ENCODE data around the gene NHSL2. TPM values are rescaled to one million over a fixed set of nuclear protein-coding genes. Genes with fewer than 3 reads are reported as not detected.

NHSL2 gene
- total and polyA plus RNA-seq, 4 experiments from 2014 or later, result 8.1 to 27.2 (median 10.6) TPM

DNA sequence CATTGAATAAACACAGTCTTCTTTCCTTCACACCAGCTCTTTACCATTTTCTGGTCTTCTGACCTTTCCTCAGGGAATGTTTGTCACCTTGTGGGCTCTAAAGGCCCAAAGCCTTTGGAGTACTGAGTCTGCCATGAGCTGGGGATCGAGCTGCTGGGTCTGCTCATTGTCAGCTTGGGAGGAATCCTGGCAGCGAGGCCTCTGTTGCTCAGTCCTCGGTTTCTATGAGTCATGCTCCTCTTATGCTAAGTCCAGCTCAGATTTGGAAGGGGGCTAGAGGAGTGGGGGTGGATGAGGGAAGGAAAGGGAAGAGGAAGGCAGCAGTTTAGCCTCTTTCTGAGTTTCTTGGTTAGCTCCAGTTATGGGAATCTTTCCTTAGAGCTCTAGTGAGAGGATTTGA, 31.1 kb downstream of the NHSL2 start:
- Histone ChIP-seq H3K4me3 (ENCODE audit: low read length in 2 of 2) (no peak overlapping the region), H3K36me3 (ENCODE audit: insufficient read depth, low read length) (no peaks in the 10 kb centered on the region), H3K27me3 (ENCODE audit: insufficient read depth, low read length) (no peaks in the 10 kb centered on the region), H3K27ac (ENCODE audit: low read depth, low read length) (no peak overlapping the region), H3K9me3 (ENCODE audit: control insufficient read depth in 1 of 2, low read length in 2 of 2) (no peaks in the 10 kb centered on the region), H3K4me1 (ENCODE audit: insufficient read depth, low read length) (no peaks in the 10 kb centered on the region)
- CTCF ChIA-PET (ENCODE audit: partially characterized antibody), result no interaction called here
- Mint-ChIP-seq H3K4me1 (no peaks in the 10 kb centered on the region), H3K36me3 (no peaks in the 10 kb centered on the region), H3K27ac (no peak overlapping the region), H3K27me3 (peaks cover 0 to 3% of the 10 kb centered on the region in 2 donors), H3K4me3 (no peak overlapping the region), H3K9me3 (no peaks in the 10 kb centered on the region)
- DNase-seq, result no peak
- intact Hi-C loops (cut with micrococcal nuclease), result no loop called here
- POLR2A ChIA-PET (ENCODE audit: partially characterized antibody), result no interaction called here

DNA sequence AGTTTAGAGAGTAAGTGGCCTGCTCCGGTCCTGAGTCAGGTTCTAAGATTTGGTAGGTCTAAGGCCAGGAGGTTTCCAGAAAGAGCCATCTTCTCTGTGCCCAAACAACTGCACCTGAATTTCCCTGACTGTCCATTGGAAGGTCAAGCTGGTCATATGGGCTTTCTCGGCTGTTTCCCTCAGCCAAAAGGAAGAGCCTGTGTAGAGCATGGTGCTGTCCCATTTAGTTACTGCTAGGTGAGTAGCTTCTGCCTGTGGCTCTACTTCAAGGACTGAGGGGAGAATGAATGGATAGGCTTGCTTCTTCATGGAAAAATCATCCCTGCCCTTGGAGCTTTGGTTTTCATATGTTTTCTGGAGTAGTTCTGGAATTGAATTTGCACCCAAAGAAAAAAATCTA, 33.7 kb downstream of the NHSL2 start:
- DNase-seq, result no peak
- POLR2A ChIA-PET (ENCODE audit: partially characterized antibody), result no interaction called here
- H3K27me3 Mint-ChIP-seq, result peaks cover 5 to 6% of the 10 kb centered on the region in 2 donors
- H3K36me3 Mint-ChIP-seq, result no peaks in the 10 kb centered on the region
- no peaks in the 10 kb centered on the region for H3K36me3 ChIP-seq (ENCODE audit: insufficient read depth, low read length)
- intact Hi-C loops (cut with micrococcal nuclease), result no loop called here
- no peak overlapping the region for H3K4me3 ChIP-seq (ENCODE audit: low read length in 2 of 2)
- H3K9me3 ChIP-seq (ENCODE audit: control insufficient read depth in 1 of 2, low read length in 2 of 2), result no peaks in the 10 kb centered on the region
- no peaks in the 10 kb centered on the region for H3K9me3 Mint-ChIP-seq
- H3K4me1 ChIP-seq (ENCODE audit: insufficient read depth, low read length), result no peaks in the 10 kb centered on the region
- CTCF ChIA-PET (ENCODE audit: partially characterized antibody), result no interaction called here
- no peak overlapping the region for H3K27ac Mint-ChIP-seq
- H3K4me3 Mint-ChIP-seq, result no peak overlapping the region
- no peaks in the 10 kb centered on the region for H3K4me1 Mint-ChIP-seq
- no peaks in the 10 kb centered on the region for H3K27me3 ChIP-seq (ENCODE audit: insufficient read depth, low read length)
- no peak overlapping the region for H3K27ac ChIP-seq (ENCODE audit: low read depth, low read length)

DNA sequence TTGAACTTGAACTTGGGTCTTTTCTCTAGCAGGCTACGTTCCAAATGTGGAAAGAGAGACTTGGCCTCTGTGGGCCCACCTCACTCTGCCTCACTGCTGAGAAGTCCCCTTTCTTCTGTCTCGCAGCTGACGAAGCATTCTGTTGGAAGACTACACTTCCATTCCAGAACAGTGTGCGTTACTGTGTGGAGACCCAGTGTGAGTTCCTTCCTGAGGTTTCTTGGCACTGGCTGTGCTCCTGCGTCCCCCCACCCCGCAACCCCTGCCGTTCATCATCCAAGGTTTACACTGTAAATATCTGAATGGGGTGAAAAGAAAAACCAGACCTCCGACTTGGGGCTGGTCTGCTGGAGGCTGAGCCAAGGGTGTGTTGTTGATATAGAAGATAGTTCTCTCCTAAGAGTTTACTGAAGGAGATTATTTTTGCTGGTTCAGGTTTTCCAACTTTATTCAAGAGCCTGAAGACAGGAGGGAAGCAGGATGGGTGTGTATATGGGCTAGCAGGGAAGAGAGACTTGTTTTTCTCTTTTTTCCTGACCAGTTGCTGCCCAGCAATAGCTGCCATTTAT, 34.7 kb downstream of the NHSL2 start:
- Histone ChIP-seq H3K27ac (ENCODE audit: low read depth, low read length) (no peak overlapping the region), H3K9me3 (ENCODE audit: control insufficient read depth in 1 of 2, low read length in 2 of 2) (no peaks in the 10 kb centered on the region), H3K4me3 (ENCODE audit: low read length in 2 of 2) (no peak overlapping the region), H3K27me3 (ENCODE audit: insufficient read depth, low read length) (no peaks in the 10 kb centered on the region), H3K4me1 (ENCODE audit: insufficient read depth, low read length) (no peaks in the 10 kb centered on the region), H3K36me3 (ENCODE audit: insufficient read depth, low read length) (no peaks in the 10 kb centered on the region)
- intact Hi-C loops (cut with micrococcal nuclease), result no loop called here
- Mint-ChIP-seq H3K36me3 (no peaks in the 10 kb centered on the region), H3K27ac (no peak overlapping the region), H3K27me3 (peaks cover 6 to 7% of the 10 kb centered on the region in 2 donors), H3K4me3 (no peak overlapping the region), H3K9me3 (no peaks in the 10 kb centered on the region), H3K4me1 (no peaks in the 10 kb centered on the region)
- ChIA-PET CTCF (ENCODE audit: partially characterized antibody) (no interaction called here), POLR2A (ENCODE audit: partially characterized antibody) (no interaction called here)
- DNase-seq, result no peak

DNA sequence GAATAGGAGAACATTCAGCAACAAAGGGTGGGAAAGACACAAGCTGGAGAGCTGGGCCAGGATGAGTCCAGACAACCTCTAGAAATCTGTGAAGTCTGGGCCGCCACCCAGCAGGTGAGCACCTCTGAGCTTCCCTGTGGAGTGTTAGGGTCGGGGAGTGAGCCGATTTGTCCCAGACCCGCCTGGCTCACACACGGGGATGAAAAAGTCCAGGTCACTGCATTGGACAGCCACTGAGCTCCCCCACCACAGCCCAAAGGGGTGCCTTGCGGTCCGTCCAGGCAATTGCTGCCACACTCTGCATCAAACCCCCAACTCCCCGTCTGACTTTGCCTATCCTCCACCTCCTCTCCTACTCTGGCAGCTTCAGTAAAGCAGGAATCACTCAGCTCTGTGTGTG, 38.7 kb downstream of the NHSL2 start:
- no peak for DNase-seq
- no peak overlapping the region for H3K4me3 Mint-ChIP-seq
- H3K36me3 Mint-ChIP-seq, result no peaks in the 10 kb centered on the region
- no peak overlapping the region for H3K4me3 ChIP-seq (ENCODE audit: low read length in 2 of 2)
- peaks cover 5 to 6% of the 10 kb centered on the region in 2 donors for H3K27me3 Mint-ChIP-seq
- no peaks in the 10 kb centered on the region for H3K4me1 ChIP-seq (ENCODE audit: insufficient read depth, low read length)
- no peaks in the 10 kb centered on the region for H3K9me3 ChIP-seq (ENCODE audit: control insufficient read depth in 1 of 2, low read length in 2 of 2)
- CTCF ChIA-PET (ENCODE audit: partially characterized antibody), result no interaction called here
- H3K9me3 Mint-ChIP-seq, result no peaks in the 10 kb centered on the region
- H3K27ac ChIP-seq (ENCODE audit: low read depth, low read length), result no peak overlapping the region
- no peaks in the 10 kb centered on the region for H3K4me1 Mint-ChIP-seq
- no peaks in the 10 kb centered on the region for H3K27me3 ChIP-seq (ENCODE audit: insufficient read depth, low read length)
- POLR2A ChIA-PET (ENCODE audit: partially characterized antibody), result no interaction called here
- no peaks in the 10 kb centered on the region for H3K36me3 ChIP-seq (ENCODE audit: insufficient read depth, low read length)
- intact Hi-C loops (cut with micrococcal nuclease), result no loop called here
- H3K27ac Mint-ChIP-seq, result no peak overlapping the region

DNA sequence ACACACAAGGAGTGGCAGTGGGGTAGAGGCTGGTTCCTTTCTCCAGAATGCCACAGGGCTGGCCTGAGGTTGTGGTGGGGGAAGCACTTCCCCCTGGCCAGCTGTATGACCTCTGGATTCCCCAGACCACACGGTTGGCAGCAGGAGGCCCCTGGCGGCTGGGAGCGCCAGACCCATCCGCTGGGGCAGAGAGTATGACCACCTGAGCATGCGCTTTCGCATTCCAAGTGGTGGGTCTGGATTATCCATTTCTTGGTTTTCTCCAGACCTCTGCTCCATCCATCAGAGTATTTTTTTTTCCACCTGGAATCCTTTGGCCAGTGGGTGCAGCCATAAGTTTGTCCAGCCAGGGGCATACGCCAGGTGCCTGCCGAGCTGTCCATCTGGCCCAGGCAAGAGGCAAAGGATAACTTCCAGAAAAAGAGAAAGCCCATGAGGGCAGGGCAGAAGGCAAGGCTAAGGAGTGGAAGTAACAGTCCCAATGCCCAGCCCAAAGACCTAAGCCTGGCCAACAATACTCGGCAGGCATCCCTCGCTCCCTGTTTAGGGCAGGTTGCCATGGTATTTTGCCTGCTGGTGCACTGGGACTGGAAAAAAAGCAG, 39.3 kb downstream of the NHSL2 start:
- Histone ChIP-seq H3K27ac (ENCODE audit: low read depth, low read length) (no peak overlapping the region), H3K27me3 (ENCODE audit: insufficient read depth, low read length) (no peaks in the 10 kb centered on the region), H3K4me1 (ENCODE audit: insufficient read depth, low read length) (no peaks in the 10 kb centered on the region), H3K9me3 (ENCODE audit: control insufficient read depth in 1 of 2, low read length in 2 of 2) (no peaks in the 10 kb centered on the region), H3K36me3 (ENCODE audit: insufficient read depth, low read length) (no peaks in the 10 kb centered on the region), H3K4me3 (ENCODE audit: low read length in 2 of 2) (no peak overlapping the region)
- no peak for DNase-seq
- no peaks in the 10 kb centered on the region for H3K4me1 Mint-ChIP-seq
- ChIA-PET POLR2A (ENCODE audit: partially characterized antibody) (no interaction called here), CTCF (ENCODE audit: partially characterized antibody) (no interaction called here)
- no peak overlapping the region for H3K4me3 Mint-ChIP-seq
- H3K36me3 Mint-ChIP-seq, result no peaks in the 10 kb centered on the region
- intact Hi-C loops (cut with micrococcal nuclease), result no loop called here
- no peaks in the 10 kb centered on the region for H3K9me3 Mint-ChIP-seq
- H3K27ac Mint-ChIP-seq, result no peak overlapping the region
- H3K27me3 Mint-ChIP-seq, result peaks cover 5 to 6% of the 10 kb centered on the region in 2 donors

DNA sequence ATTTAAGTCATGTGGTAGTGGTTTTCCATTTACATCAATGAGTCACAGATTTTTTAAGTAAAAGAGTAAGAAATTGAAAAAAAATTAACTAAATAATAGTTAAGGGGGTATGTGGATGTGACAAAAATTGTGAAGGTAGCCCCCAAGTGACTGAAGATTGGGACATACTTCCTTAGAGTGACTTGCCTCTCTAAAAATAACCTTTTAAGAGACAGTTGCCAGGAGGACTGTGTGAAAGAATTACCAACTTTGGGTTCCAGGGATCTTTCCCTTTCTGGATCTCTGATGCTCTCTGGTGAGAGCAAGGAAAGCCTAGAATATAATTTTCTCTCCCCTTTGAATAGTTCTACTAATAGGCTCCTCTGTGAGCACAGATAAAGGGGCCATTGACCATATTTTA, 42.7 kb downstream of the NHSL2 start:
- ChIA-PET POLR2A (ENCODE audit: partially characterized antibody) (no interaction called here), CTCF (ENCODE audit: partially characterized antibody) (no interaction called here)
- H3K4me1 Mint-ChIP-seq, result peaks cover 0 to 2% (median 0%) of the 10 kb centered on the region in 4 donors
- H3K4me3 Mint-ChIP-seq, result no peak overlapping the region
- no peaks in the 10 kb centered on the region for H3K4me1 ChIP-seq (ENCODE audit: insufficient read depth, low read length)
- H3K27ac ChIP-seq (ENCODE audit: low read depth, low read length), result no peak overlapping the region
- intact Hi-C loops (cut with micrococcal nuclease), result no loop called here
- H3K36me3 Mint-ChIP-seq, result no peaks in the 10 kb centered on the region
- H3K27me3 Mint-ChIP-seq, result peaks cover 0 to 2% of the 10 kb centered on the region in 2 donors
- H3K27ac Mint-ChIP-seq, result no peak overlapping the region
- no peaks in the 10 kb centered on the region for H3K27me3 ChIP-seq (ENCODE audit: insufficient read depth, low read length)
- H3K9me3 ChIP-seq (ENCODE audit: control insufficient read depth in 1 of 2, low read length in 2 of 2), result no peaks in the 10 kb centered on the region
- no peak for DNase-seq
- no peaks in the 10 kb centered on the region for H3K36me3 ChIP-seq (ENCODE audit: insufficient read depth, low read length)
- H3K4me3 ChIP-seq (ENCODE audit: low read length in 2 of 2), result no peak overlapping the region
- H3K9me3 Mint-ChIP-seq, result no peaks in the 10 kb centered on the region

DNA sequence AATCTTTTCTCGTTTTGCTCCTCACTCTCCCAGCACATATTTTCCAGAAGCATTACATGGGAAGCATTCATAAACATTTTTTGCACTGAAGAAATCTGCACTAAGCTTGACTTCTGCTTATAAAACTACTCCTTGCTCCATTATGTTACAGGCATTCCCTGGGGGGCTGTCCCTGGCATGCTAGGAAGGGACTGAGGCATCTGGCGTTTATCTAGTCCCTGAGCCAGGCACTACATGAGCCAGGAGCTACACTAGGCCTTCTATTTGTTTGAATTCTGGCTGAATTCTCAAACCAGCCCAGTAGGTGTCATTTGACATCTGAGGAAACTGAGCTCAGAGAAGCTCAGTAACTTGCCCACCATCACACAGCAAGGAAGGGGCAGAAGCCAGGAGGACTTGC, 43.3 kb downstream of the NHSL2 start:
- no peaks in the 10 kb centered on the region for H3K36me3 ChIP-seq (ENCODE audit: insufficient read depth, low read length)
- no peak for DNase-seq
- Mint-ChIP-seq H3K4me1 (peaks cover 0 to 2% (median 0%) of the 10 kb centered on the region in 4 donors), H3K27ac (no peak overlapping the region), H3K4me3 (no peak overlapping the region), H3K27me3 (peaks cover 0 to 2% of the 10 kb centered on the region in 2 donors), H3K36me3 (no peaks in the 10 kb centered on the region), H3K9me3 (no peaks in the 10 kb centered on the region)
- intact Hi-C loops (cut with micrococcal nuclease), result no loop called here
- H3K27me3 ChIP-seq (ENCODE audit: insufficient read depth, low read length), result no peaks in the 10 kb centered on the region
- H3K4me3 ChIP-seq (ENCODE audit: low read length in 2 of 2), result no peak overlapping the region
- ChIA-PET CTCF (ENCODE audit: partially characterized antibody) (no interaction called here), POLR2A (ENCODE audit: partially characterized antibody) (no interaction called here)
- no peaks in the 10 kb centered on the region for H3K4me1 ChIP-seq (ENCODE audit: insufficient read depth, low read length)
- no peaks in the 10 kb centered on the region for H3K9me3 ChIP-seq (ENCODE audit: control insufficient read depth in 1 of 2, low read length in 2 of 2)
- H3K27ac ChIP-seq (ENCODE audit: low read depth, low read length), result no peak overlapping the region

DNA sequence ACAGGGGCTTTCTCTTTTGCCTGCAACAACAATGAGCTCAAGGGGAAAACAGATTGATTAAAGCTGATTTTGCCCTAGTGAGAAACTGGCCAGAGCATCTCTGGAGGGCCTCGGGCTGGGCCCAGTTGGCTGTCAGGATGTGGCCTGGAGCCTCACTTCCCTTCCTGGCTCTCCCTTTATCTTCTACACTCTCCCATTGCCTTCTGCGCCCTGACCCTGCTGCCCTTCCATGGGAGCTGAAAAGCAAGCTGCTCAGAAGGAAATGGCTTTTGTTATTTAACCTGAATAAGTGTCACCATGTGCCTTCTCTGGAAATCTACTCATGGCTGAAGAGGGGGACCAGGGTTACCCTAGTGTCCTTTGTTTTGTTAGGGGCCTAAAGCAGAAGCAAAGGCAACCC, 43.8 kb downstream of the NHSL2 start:
- intact Hi-C loops (cut with micrococcal nuclease), result no loop called here
- H3K27me3 Mint-ChIP-seq, result peaks cover 0 to 2% of the 10 kb centered on the region in 2 donors
- Histone ChIP-seq H3K4me3 (ENCODE audit: low read length in 2 of 2) (no peak overlapping the region), H3K9me3 (ENCODE audit: control insufficient read depth in 1 of 2, low read length in 2 of 2) (no peaks in the 10 kb centered on the region), H3K36me3 (ENCODE audit: insufficient read depth, low read length) (no peaks in the 10 kb centered on the region), H3K27ac (ENCODE audit: low read depth, low read length) (no peak overlapping the region), H3K27me3 (ENCODE audit: insufficient read depth, low read length) (no peaks in the 10 kb centered on the region), H3K4me1 (ENCODE audit: insufficient read depth, low read length) (no peaks in the 10 kb centered on the region)
- H3K9me3 Mint-ChIP-seq, result no peaks in the 10 kb centered on the region
- no peak overlapping the region for H3K4me3 Mint-ChIP-seq
- CTCF ChIA-PET (ENCODE audit: partially characterized antibody), result no interaction called here
- POLR2A ChIA-PET (ENCODE audit: partially characterized antibody), result no interaction called here
- H3K36me3 Mint-ChIP-seq, result no peaks in the 10 kb centered on the region
- H3K27ac Mint-ChIP-seq, result no peak overlapping the region
- DNase-seq, result no peak
- H3K4me1 Mint-ChIP-seq, result peaks cover 0 to 2% (median 0%) of the 10 kb centered on the region in 4 donors
